Fibroblast of lung (primary cell): ENCODE data around the gene C1orf226. TPM values are rescaled to one million over a fixed set of nuclear protein-coding genes. Genes with fewer than 3 reads are reported as not detected.

ENCODE experiments used
- DNase-seq, 2 donors: peaks; one replicate each; pipeline versions ENCODE4 v3.0.0 to v3.0.0-alpha.2; 2010; ENCODE audit warnings: low read depth in 2 of 2
- H2AFZ ChIP-seq: 2 replicates; pipeline ENCODE4 v1.5.1; 2012; ENCODE audit warnings: low read length, control low read depth, inconsistent platforms
- H3K27ac ChIP-seq: 2 replicates; pipeline ENCODE4 v1.5.1; 2011; ENCODE audit warnings: low read length, control low read depth; ENCODE audit not compliant: insufficient read depth
- H3K27me3 ChIP-seq: 2 replicates; pipeline ENCODE4 v1.5.1; 2011; ENCODE audit warnings: mild to moderate bottlenecking, low read length; ENCODE audit not compliant: control insufficient read depth, insufficient read depth
- H3K36me3 ChIP-seq: 2 replicates; pipeline ENCODE4 v1.5.1; 2011; ENCODE audit warnings: low read length; ENCODE audit not compliant: control insufficient read depth, insufficient read depth
- H3K4me1 ChIP-seq: 2 replicates; pipeline ENCODE4 v1.5.1; 2011; ENCODE audit warnings: low read length; ENCODE audit not compliant: control insufficient read depth, insufficient read depth; ENCODE audit errors: extremely low read depth
- H3K4me2 ChIP-seq: 2 replicates; pipeline ENCODE4 v1.5.1; 2011; ENCODE audit warnings: low read length, control low read depth; ENCODE audit not compliant: insufficient read depth; ENCODE audit errors: extremely low read depth
- H3K4me3 ChIP-seq, 4 experiments: fragments of 200-600 bp in 1 of 4; sonication (generic) in 1 of 4; replicated peaks in 1 of 4; 2 replicates each; pipeline ENCODE4 v1.5.1; 2011 to 2016; ENCODE audit warnings: low read length in 4 of 4, low read depth in 3 of 4, mild to moderate bottlenecking in 3 of 4, control low read depth in 2 of 4, inconsistent platforms in 1 of 4, mixed read lengths in 1 of 4; ENCODE audit not compliant: insufficient read depth in 1 of 4; ENCODE audit errors: control extremely low read depth in 1 of 4
- H3K79me2 ChIP-seq: 2 replicates; pipeline ENCODE4 v1.5.1; 2012; ENCODE audit warnings: mild to moderate bottlenecking, low read length, inconsistent platforms; ENCODE audit not compliant: control insufficient read depth, insufficient read depth
- H3K9ac ChIP-seq: 2 replicates; pipeline ENCODE4 v1.5.1; 2011; ENCODE audit warnings: mild to moderate bottlenecking, low read length, control low read depth; ENCODE audit not compliant: insufficient read depth
- H3K9me3 ChIP-seq: 2 replicates; pipeline ENCODE4 v1.5.1; 2012; ENCODE audit warnings: low read depth, low read length; ENCODE audit not compliant: control insufficient read depth, insufficient read depth
- H4K20me1 ChIP-seq: 2 replicates; pipeline ENCODE4 v1.5.1; 2011; ENCODE audit warnings: low read length; ENCODE audit not compliant: control insufficient read depth, insufficient read depth; ENCODE audit errors: extremely low read depth
- CTCF ChIP-seq, 2 donors: IDR thresholded peaks in 1 of 2; conservative IDR thresholded peaks in 1 of 2; 1 replicate in 1 of 2; 2 replicates in 1 of 2; pipeline ENCODE4 v1.5.1; 2011 to 2012; ENCODE audit warnings: low read length in 2 of 2, control low read depth in 1 of 2, inconsistent platforms in 1 of 2, low read depth in 1 of 2, mild to moderate bottlenecking in 1 of 2
- EZH2 ChIP-seq: IDR thresholded peaks from 2 replicates; pipeline ENCODE4 v1.5.1; 2012; ENCODE audit warnings: low read length, control low read depth, mild to moderate bottlenecking; ENCODE audit errors: missing control alignments
- polyA plus RNA-seq, 2 donors: library from polyadenylated mRNA; depleted of rRNA in 1 of 2; stranded (reverse) in 1 of 2; unstranded in 1 of 2; fragments of >200 nt; gene quantifications; 2 replicates each; pipeline ENCODE4 v1.2.1, GENCODE V29; 2011 to 2012; ENCODE audit warnings: missing spikeins in 1 of 2
- total RNA-seq: library from RNA; depleted of rRNA; stranded (reverse); fragments of >200 nt; gene quantifications from 2 replicates; pipeline ENCODE4 v1.2.1, GENCODE V29; 2014

The C1orf226 gene
- total and polyA plus RNA-seq, 2 donors (not counting 1 experiment from before 2014, with no cell fraction given), result 0.10 to 0.33 TPM

- Histone ChIP-seq H3K9me3 (no peaks in the 10 kb centered on the region), H3K79me2 (no peaks in the 10 kb centered on the region), H3K27me3 (no peaks in the 10 kb centered on the region), H3K4me2 (no peak overlapping the region), H3K36me3 (no peaks in the 10 kb centered on the region), H3K27ac (no peak overlapping the region), H3K4me1 (no peaks in the 10 kb centered on the region), H4K20me1 (no peaks in the 10 kb centered on the region), H3K4me3 (no peak overlapping the region), H2AFZ (no peak overlapping the region), H3K9ac (no peak overlapping the region)
- TF ChIP-seq EZH2 (no peak), CTCF (conservative IDR thresholded peaks at IDR 0.05 in 1 of 2, IDR thresholded peaks at IDR 0.05 in 1 of 2; ENCODE audit: low read depth in 1 of 2, low read length in 2 of 2) (no peak)
- DNase-seq, result no peak
Measured at GRCh38 chr1:162405800-162406199, 24.3 kb downstream of the C1orf226 start.

- H3K4me2 ChIP-seq, result no peak overlapping the region
- H4K20me1 ChIP-seq, result no peaks in the 10 kb centered on the region
- H3K27me3 ChIP-seq, result no peaks in the 10 kb centered on the region
- no peak overlapping the region for H3K27ac ChIP-seq
- TF ChIP-seq EZH2, result no peak
- TF ChIP-seq CTCF (conservative IDR thresholded peaks at IDR 0.05 in 1 of 2, IDR thresholded peaks at IDR 0.05 in 1 of 2; ENCODE audit: low read depth in 1 of 2, low read length in 2 of 2), result no peak
- no peak overlapping the region for H2AFZ ChIP-seq
- no peaks in the 10 kb centered on the region for H3K79me2 ChIP-seq
- H3K9me3 ChIP-seq, result no peaks in the 10 kb centered on the region
- no peaks in the 10 kb centered on the region for H3K36me3 ChIP-seq
- H3K9ac ChIP-seq, result no peak overlapping the region
- no peak for DNase-seq
- H3K4me1 ChIP-seq, result no peaks in the 10 kb centered on the region
- H3K4me3 ChIP-seq, result no peak overlapping the region
Measured at GRCh38 chr1:162406811-162407210, 25.3 kb downstream of the C1orf226 start.

GRCh38 chr1:162407539-162407938 is 26.0 kb downstream of the C1orf226 start:
- Histone ChIP-seq H2AFZ (no peak overlapping the region), H3K4me1 (no peaks in the 10 kb centered on the region), H3K27ac (no peak overlapping the region), H3K79me2 (no peaks in the 10 kb centered on the region), H3K9ac (no peak overlapping the region), H3K4me2 (no peak overlapping the region), H3K36me3 (no peaks in the 10 kb centered on the region), H3K4me3 (no peak overlapping the region), H3K9me3 (no peaks in the 10 kb centered on the region), H4K20me1 (no peaks in the 10 kb centered on the region), H3K27me3 (no peaks in the 10 kb centered on the region)
- DNase-seq, result no peak
- TF ChIP-seq CTCF (conservative IDR thresholded peaks at IDR 0.05 in 1 of 2, IDR thresholded peaks at IDR 0.05 in 1 of 2; ENCODE audit: low read depth in 1 of 2, low read length in 2 of 2) (no peak), EZH2 (no peak)
